ENCODE measurements around the gene FYB2.

GRCh38 chr1:56671542-56671941 lies 147.7 kb downstream of the FYB2 start:
- TF ChIP-seq POLR2A (IDR thresholded peaks at IDR 0.05) (no peak), CTCF (IDR thresholded peaks at IDR 0.05) (no peak)
